GM23338 (cell line): ENCODE measurements around the gene AMBRA1. TPM values are rescaled to one million over a fixed set of nuclear protein-coding genes. Genes with fewer than 3 reads are reported as not detected.

Experiments used
- ATAC-seq: fragments of 200-7000 bp; cut with Tn5 transposase; 3 replicates; pipeline ENCODE4 v1.9.1; 2020
- DNase-seq: peaks from one replicate; pipeline ENCODE4 v3.0.0-alpha.2; 2015; ENCODE audit warnings: low spot score
- H2AFZ ChIP-seq: fragments of 200-600 bp; sonication (generic); 2 replicates; pipeline ENCODE4 v1.8.0; 2016; ENCODE audit warnings: antibody characterized with exemption, mild to moderate bottlenecking, moderate library complexity
- H3F3A ChIP-seq: fragments of 200-600 bp; sonication (generic); replicated peaks from 2 replicates; pipeline ENCODE4 v1.8.0; 2017; ENCODE audit warnings: antibody characterized with exemption, mixed run types, low read depth
- H3K27ac ChIP-seq: fragments of 200-600 bp; sonication (generic); 2 replicates; pipeline ENCODE4 v1.6.1; 2016; ENCODE audit warnings: low read depth
- H3K27me3 ChIP-seq: fragments of 200-600 bp; sonication (generic); 2 replicates; pipeline ENCODE4 v1.8.0; 2016; ENCODE audit warnings: mild to moderate bottlenecking, mixed run types, moderate library complexity; ENCODE audit not compliant: insufficient read depth
- H3K36me3 ChIP-seq: fragments of 200-600 bp; sonication (generic); 2 replicates; pipeline ENCODE4 v1.8.0; 2016; ENCODE audit warnings: mild to moderate bottlenecking; ENCODE audit not compliant: insufficient read depth
- H3K4me1 ChIP-seq: fragments of 200-600 bp; sonication (generic); 2 replicates; pipeline ENCODE4 v1.8.0; 2016; ENCODE audit warnings: mild to moderate bottlenecking, moderate library complexity; ENCODE audit not compliant: insufficient read depth
- H3K4me2 ChIP-seq: fragments of 200-600 bp; sonication (generic); 2 replicates; pipeline ENCODE4 v1.7.1; 2017; ENCODE audit warnings: mixed run types
- H3K4me3 ChIP-seq: fragments of 200-600 bp; sonication (generic); 2 replicates; pipeline ENCODE4 v1.6.1; 2016; ENCODE audit warnings: mixed run types
- H3K79me2 ChIP-seq: fragments of 200-600 bp; sonication (generic); replicated peaks from 2 replicates; pipeline ENCODE4 v1.8.0; 2017; ENCODE audit warnings: mild to moderate bottlenecking; ENCODE audit not compliant: insufficient read depth
- H3K9me2 ChIP-seq: fragments of 200-600 bp; sonication (generic); 2 replicates; pipeline ENCODE4 v1.8.0; 2017; ENCODE audit not compliant: insufficient read depth
- H4K20me1 ChIP-seq: fragments of 200-600 bp; sonication (generic); replicated peaks from 2 replicates; pipeline ENCODE4 v1.8.0; 2017; ENCODE audit warnings: mild to moderate bottlenecking; ENCODE audit not compliant: insufficient read depth
- H3K27ac Mint-ChIP-seq: 2 replicates; pipeline ENCODE4 v1.8.0; 2020; ENCODE audit warnings: inconsistent platforms, mild to moderate bottlenecking, moderate library complexity, mixed read lengths
- H3K27me3 Mint-ChIP-seq: 3 replicates; pipeline ENCODE4 v1.8.0; 2022; ENCODE audit warnings: low read depth, mild to moderate bottlenecking, moderate library complexity, mixed read lengths, inconsistent platforms; ENCODE audit not compliant: insufficient read depth, poor library complexity
- H3K36me3 Mint-ChIP-seq: 3 replicates; pipeline ENCODE4 v1.8.0; 2021; ENCODE audit warnings: low read depth, mild to moderate bottlenecking, inconsistent platforms, moderate library complexity, mixed read lengths
- H3K4me1 Mint-ChIP-seq: 3 replicates; pipeline ENCODE4 v1.8.0; 2020; ENCODE audit warnings: mild to moderate bottlenecking, inconsistent platforms, mixed read lengths
- H3K4me3 Mint-ChIP-seq: 3 replicates; pipeline ENCODE4 v1.8.0; 2021; ENCODE audit warnings: moderate library complexity, mild to moderate bottlenecking, inconsistent platforms, mixed read lengths
- H3K9me3 Mint-ChIP-seq: 3 replicates; pipeline ENCODE4 v1.8.0; 2020; ENCODE audit warnings: moderate library complexity, mild to moderate bottlenecking, inconsistent platforms, mixed read lengths
- CREB1 ChIP-seq: fragments of 250-450 bp; sonication (Bioruptor Pico); IDR thresholded peaks from 2 replicates; pipeline ENCODE4 v1.5.0; 2020; ENCODE audit warnings: low read depth, mild to moderate bottlenecking, moderate library complexity
- CTCF ChIP-seq, 2 experiments: fragments of 200-600 bp in 1 of 2; sonication (generic) in 1 of 2; conservative IDR thresholded peaks; 2 replicates each; pipeline versions ENCODE4 v1.5.1 to v1.6.1; 2016 to 2017; ENCODE audit warnings: antibody characterized with exemption in 2 of 2, low read depth in 2 of 2, mild to moderate bottlenecking in 2 of 2, moderate library complexity in 1 of 2
- ETS1 ChIP-seq: IDR thresholded peaks from 2 replicates; pipeline ENCODE4 v1.6.1; 2016; ENCODE audit warnings: antibody characterized with exemption
- EZH2 ChIP-seq: fragments of 200-600 bp; sonication (generic); IDR thresholded peaks from one replicate; pipeline ENCODE4 v1.8.0; 2017; ENCODE audit warnings: antibody characterized with exemption, mild to moderate bottlenecking, low read depth; ENCODE audit not compliant: unreplicated experiment
- EZH2phosphoT487 ChIP-seq: fragments of 200-600 bp; sonication (generic); IDR thresholded peaks from one replicate; pipeline ENCODE4 v1.8.1; 2018; ENCODE audit warnings: antibody characterized with exemption; ENCODE audit not compliant: unreplicated experiment
- JUNB ChIP-seq: IDR thresholded peaks from one replicate; pipeline ENCODE4 v1.6.1; 2016; ENCODE audit warnings: antibody characterized with exemption; ENCODE audit not compliant: unreplicated experiment
- NANOG ChIP-seq: IDR thresholded peaks from 2 replicates; pipeline ENCODE4 v1.6.1; 2016; ENCODE audit warnings: antibody characterized with exemption, borderline replicate concordance
- POLR2AphosphoS5 ChIP-seq: IDR thresholded peaks from 2 replicates; pipeline ENCODE4 v1.6.1; 2016; ENCODE audit warnings: antibody characterized with exemption, low read depth
- REST ChIP-seq: IDR thresholded peaks from one replicate; pipeline ENCODE4 v1.6.1; 2018; ENCODE audit warnings: antibody characterized with exemption; ENCODE audit not compliant: unreplicated experiment
- STAT1 ChIP-seq: IDR thresholded peaks from one replicate; pipeline ENCODE4 v1.6.1; 2016; ENCODE audit warnings: antibody characterized with exemption; ENCODE audit not compliant: unreplicated experiment
- ZNF114 ChIP-seq: fragments of 250-450 bp; sonication (Bioruptor Pico); IDR thresholded peaks from 2 replicates; pipeline ENCODE4 v1.5.0; 2020; ENCODE audit warnings: mild to moderate bottlenecking, moderate library complexity
- ZNF331 ChIP-seq: fragments of 250-450 bp; sonication (Bioruptor Pico); IDR thresholded peaks from 2 replicates; pipeline ENCODE4 v1.5.0; 2020; ENCODE audit warnings: low read depth, mild to moderate bottlenecking, moderate library complexity
- ZNF462 ChIP-seq: fragments of 250-450 bp; sonication (Bioruptor Pico); IDR thresholded peaks from 2 replicates; pipeline ENCODE4 v1.5.0; 2020; ENCODE audit warnings: mild to moderate bottlenecking, moderate library complexity
- polyA plus RNA-seq: library from polyadenylated mRNA; unstranded; fragments of >200 nt; fragmentation: Nextera tagmentation; extraction: Ambion mirVana; gene quantifications from 2 replicates; pipeline ENCODE4 v1.2.1, GENCODE V29; 2016
- total RNA-seq: library from RNA; depleted of rRNA; stranded (reverse); fragments of >200 nt; shearing (Covaris generic); gene quantifications from 2 replicates; pipeline ENCODE4 v1.2.3, GENCODE V29; 2014

AMBRA1 gene
- total and polyA plus RNA-seq, 2 experiments from 2014 or later, result 8.3 to 34.8 TPM

- Histone ChIP-seq H4K20me1 (peaks cover 10% of the 10 kb centered on the region), H3K36me3 (0 out of 2 replicates have a peak, but pooled peaks cover under 1% of the 10 kb centered on the region), H3K4me1 (no peaks in the 10 kb centered on the region), H3K4me2 (no peak overlapping the region), H3K27me3 (no peaks in the 10 kb centered on the region), H3K9me2 (no peaks in the 10 kb centered on the region), H3K4me3 (no peak overlapping the region), H2AFZ (no peak overlapping the region), H3K79me2 (no peaks in the 10 kb centered on the region; the same call in 1 of the 2 replicates), H3F3A (no peaks in the 10 kb centered on the region), H3K27ac (0 out of 2 replicates have a peak overlapping the region, but pooled peaks have one; percentile 21)
- no peak overlapping the region for H3K4me3 Mint-ChIP-seq
- no peak for DNase-seq
- no peak overlapping the region for H3K27ac Mint-ChIP-seq
- no peak for ATAC-seq
- no peaks in the 10 kb centered on the region for H3K9me3 Mint-ChIP-seq
- TF ChIP-seq POLR2AphosphoS5 (no peak), CREB1 (no peak), ZNF114 (no peak), EZH2phosphoT487 (no peak), ETS1 (no peak), ZNF462 (CRISPR knock-in tag) (no peak), JUNB (no peak), EZH2 (no peak), STAT1 (no peak), CTCF (conservative IDR thresholded peaks at IDR 0.05; ENCODE audit: low read depth in 2 of 2) (no peak), REST (no peak), NANOG (no peak), ZNF331 (CRISPR knock-in tag) (no peak)
- H3K27me3 Mint-ChIP-seq, result no peaks in the 10 kb centered on the region
- H3K36me3 Mint-ChIP-seq, result peaks cover 3% of the 10 kb centered on the region; the same call in 1 of the 3 replicates
- peaks cover 2% of the 10 kb centered on the region for H3K4me1 Mint-ChIP-seq
Measured at GRCh38 chr11:46499821-46500220, 94.0 kb downstream of the AMBRA1 start.
